SK-N-SH treated with all-trans-retinoic acid at 6 μM for 48 hours (cell line): Measurements from ENCODE around the gene PLCD3.

ENCODE experiments used
- ATAC-seq: fragments of 200-7000 bp; cut with Tn5 transposase; 3 replicates; pipeline ENCODE4 v1.9.1; 2020; ENCODE audit warnings: mild to moderate bottlenecking, moderate library complexity
- BACH2 ChIP-seq: fragments of 250-450 bp; sonication (Bioruptor Pico); IDR thresholded peaks from 2 replicates; pipeline ENCODE4 v1.9.0; 2021; ENCODE audit warnings: mild to moderate bottlenecking, borderline replicate concordance
- CREB5 ChIP-seq: fragments of 250-450 bp; sonication (Bioruptor Pico); IDR thresholded peaks from 2 replicates; pipeline ENCODE4 v1.5.1; 2020; ENCODE audit warnings: low read depth, mild to moderate bottlenecking, moderate library complexity
- CSDC2 ChIP-seq: fragments of 250-450 bp; sonication (Bioruptor Pico); IDR thresholded peaks from 2 replicates; pipeline ENCODE4 v1.5.0; 2020; ENCODE audit warnings: mild to moderate bottlenecking, moderate library complexity
- CSRNP3 ChIP-seq: fragments of 250-450 bp; sonication (Bioruptor Pico); IDR thresholded peaks from 2 replicates; pipeline ENCODE4 v1.5.1; 2021; ENCODE audit warnings: mild to moderate bottlenecking, moderate library complexity
- ESRRG ChIP-seq: fragments of 250-450 bp; sonication (Bioruptor Pico); IDR thresholded peaks from 2 replicates; pipeline ENCODE4 v1.6.1; 2021; ENCODE audit warnings: mild to moderate bottlenecking
- GLIS3 ChIP-seq: fragments of 250-450 bp; sonication (Bioruptor Pico); IDR thresholded peaks from 2 replicates; pipeline ENCODE4 v1.5.0; 2020; ENCODE audit warnings: mild to moderate bottlenecking, moderate library complexity
- OSR1 ChIP-seq: fragments of 250-450 bp; sonication (Bioruptor Pico); IDR thresholded peaks from 2 replicates; pipeline ENCODE4 v1.8.0; 2022; ENCODE audit warnings: moderate library complexity, mild to moderate bottlenecking, inconsistent platforms
- PPARA ChIP-seq: fragments of 250-450 bp; sonication (Bioruptor Pico); IDR thresholded peaks from 2 replicates; pipeline ENCODE4 v1.5.0; 2020; ENCODE audit warnings: mild to moderate bottlenecking, borderline replicate concordance
- RARB ChIP-seq: fragments of 250-450 bp; sonication (Bioruptor Pico); IDR thresholded peaks from 2 replicates; pipeline ENCODE4 v1.8.0; 2021; ENCODE audit warnings: mild to moderate bottlenecking, moderate library complexity
- SNAI2 ChIP-seq: fragments of 250-450 bp; sonication (Bioruptor Pico); IDR thresholded peaks from 2 replicates; pipeline ENCODE4 v1.5.0; 2020; ENCODE audit warnings: mild to moderate bottlenecking, moderate library complexity
- TCF4 ChIP-seq: fragments of 250-450 bp; sonication (Bioruptor Pico); IDR thresholded peaks from 2 replicates; pipeline ENCODE4 v1.8.0; 2021; ENCODE audit warnings: mild to moderate bottlenecking, moderate library complexity, borderline replicate concordance
- ZC3H10 ChIP-seq: fragments of 250-450 bp; sonication (Bioruptor Pico); IDR thresholded peaks from 2 replicates; pipeline ENCODE4 v1.5.1; 2021; ENCODE audit warnings: mild to moderate bottlenecking, moderate library complexity
- ZFP3 ChIP-seq: fragments of 250-450 bp; sonication (Bioruptor Pico); IDR thresholded peaks from 2 replicates; pipeline ENCODE4 v1.5.0; 2020; ENCODE audit warnings: mild to moderate bottlenecking, moderate library complexity
- ZFP30 ChIP-seq: fragments of 450-650 bp; formaldehyde crosslinking; IDR thresholded peaks from 2 replicates; pipeline ENCODE4 v1.5.0; 2022; ENCODE audit warnings: mild to moderate bottlenecking, moderate library complexity
- ZNF70 ChIP-seq: fragments of 450-650 bp; formaldehyde crosslinking; IDR thresholded peaks from 2 replicates; pipeline ENCODE4 v1.5.0; 2020; ENCODE audit warnings: mild to moderate bottlenecking, moderate library complexity
- TF ChIP-seq, protein P1 (sequence below): fragments of 250-450 bp; sonication (Bioruptor Pico); IDR thresholded peaks from 2 replicates; pipeline ENCODE4 v1.8.0; 2020; ENCODE audit warnings: mild to moderate bottlenecking, moderate library complexity, borderline replicate concordance
- TF ChIP-seq, protein P2 (sequence below): fragments of 250-450 bp; sonication (Bioruptor Pico); IDR thresholded peaks from 2 replicates; pipeline ENCODE4 v1.5.0; 2020; ENCODE audit warnings: mild to moderate bottlenecking, moderate library complexity

Gene PLCD3

GRCh38 chr17:45108595-45109521, 23.5 kb downstream of the PLCD3 start:
- peak; percentile 17 for ATAC-seq
- no peak for TF ChIP-seq OSR1 (CRISPR knock-in tag)
- TF ChIP-seq ZC3H10 (CRISPR knock-in tag) = no peak
- TF ChIP-seq CSRNP3 = no peak

DNA sequence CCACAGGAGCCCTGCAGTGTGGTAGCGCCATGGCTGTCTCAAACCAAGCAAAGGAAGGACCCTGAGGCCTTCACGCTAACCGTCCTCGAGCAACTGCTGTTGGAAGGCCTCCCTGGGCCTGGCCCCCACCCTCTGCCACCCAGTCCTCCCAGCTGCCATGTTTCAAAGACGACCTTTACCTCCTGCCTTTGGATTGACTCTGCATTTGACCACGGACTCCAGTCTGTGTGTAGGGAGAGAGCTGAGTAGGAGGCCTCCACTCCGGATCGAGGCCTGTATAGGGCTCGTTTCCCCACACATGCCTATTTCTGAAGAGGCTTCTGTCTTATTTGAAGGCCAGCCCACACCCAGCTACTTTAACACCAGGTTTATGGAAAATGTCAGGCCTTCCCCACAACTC, 24.3 kb downstream of the PLCD3 start:
- ATAC-seq = no peak; the same call in 1 of the 3 replicates
- TF ChIP-seq ESRRG = no peak

GRCh38 chr17:45107293-45108010, 24.9 kb downstream of the PLCD3 start:
- TF ChIP-seq RARB (CRISPR knock-in tag) (no peak), ZNF70 (CRISPR knock-in tag) (no peak), ZFP30 (CRISPR knock-in tag) (no peak), PPARA (CRISPR knock-in tag) (no peak), CSDC2 (CRISPR knock-in tag) (no peak)
- TF ChIP-seq, protein P1, sequence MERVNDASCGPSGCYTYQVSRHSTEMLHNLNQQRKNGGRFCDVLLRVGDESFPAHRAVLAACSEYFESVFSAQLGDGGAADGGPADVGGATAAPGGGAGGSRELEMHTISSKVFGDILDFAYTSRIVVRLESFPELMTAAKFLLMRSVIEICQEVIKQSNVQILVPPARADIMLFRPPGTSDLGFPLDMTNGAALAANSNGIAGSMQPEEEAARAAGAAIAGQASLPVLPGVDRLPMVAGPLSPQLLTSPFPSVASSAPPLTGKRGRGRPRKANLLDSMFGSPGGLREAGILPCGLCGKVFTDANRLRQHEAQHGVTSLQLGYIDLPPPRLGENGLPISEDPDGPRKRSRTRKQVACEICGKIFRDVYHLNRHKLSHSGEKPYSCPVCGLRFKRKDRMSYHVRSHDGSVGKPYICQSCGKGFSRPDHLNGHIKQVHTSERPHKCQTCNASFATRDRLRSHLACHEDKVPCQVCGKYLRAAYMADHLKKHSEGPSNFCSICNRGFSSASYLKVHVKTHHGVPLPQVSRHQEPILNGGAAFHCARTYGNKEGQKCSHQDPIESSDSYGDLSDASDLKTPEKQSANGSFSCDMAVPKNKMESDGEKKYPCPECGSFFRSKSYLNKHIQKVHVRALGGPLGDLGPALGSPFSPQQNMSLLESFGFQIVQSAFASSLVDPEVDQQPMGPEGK (CRISPR knock-in tag) = no peak

GRCh38 chr17:45106582-45106981, 25.7 kb downstream of the PLCD3 start:
- TF ChIP-seq, protein P2, sequence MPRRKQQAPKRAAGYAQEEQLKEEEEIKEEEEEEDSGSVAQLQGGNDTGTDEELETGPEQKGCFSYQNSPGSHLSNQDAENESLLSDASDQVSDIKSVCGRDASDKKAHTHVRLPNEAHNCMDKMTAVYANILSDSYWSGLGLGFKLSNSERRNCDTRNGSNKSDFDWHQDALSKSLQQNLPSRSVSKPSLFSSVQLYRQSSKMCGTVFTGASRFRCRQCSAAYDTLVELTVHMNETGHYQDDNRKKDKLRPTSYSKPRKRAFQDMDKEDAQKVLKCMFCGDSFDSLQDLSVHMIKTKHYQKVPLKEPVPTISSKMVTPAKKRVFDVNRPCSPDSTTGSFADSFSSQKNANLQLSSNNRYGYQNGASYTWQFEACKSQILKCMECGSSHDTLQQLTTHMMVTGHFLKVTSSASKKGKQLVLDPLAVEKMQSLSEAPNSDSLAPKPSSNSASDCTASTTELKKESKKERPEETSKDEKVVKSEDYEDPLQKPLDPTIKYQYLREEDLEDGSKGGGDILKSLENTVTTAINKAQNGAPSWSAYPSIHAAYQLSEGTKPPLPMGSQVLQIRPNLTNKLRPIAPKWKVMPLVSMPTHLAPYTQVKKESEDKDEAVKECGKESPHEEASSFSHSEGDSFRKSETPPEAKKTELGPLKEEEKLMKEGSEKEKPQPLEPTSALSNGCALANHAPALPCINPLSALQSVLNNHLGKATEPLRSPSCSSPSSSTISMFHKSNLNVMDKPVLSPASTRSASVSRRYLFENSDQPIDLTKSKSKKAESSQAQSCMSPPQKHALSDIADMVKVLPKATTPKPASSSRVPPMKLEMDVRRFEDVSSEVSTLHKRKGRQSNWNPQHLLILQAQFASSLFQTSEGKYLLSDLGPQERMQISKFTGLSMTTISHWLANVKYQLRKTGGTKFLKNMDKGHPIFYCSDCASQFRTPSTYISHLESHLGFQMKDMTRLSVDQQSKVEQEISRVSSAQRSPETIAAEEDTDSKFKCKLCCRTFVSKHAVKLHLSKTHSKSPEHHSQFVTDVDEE (CRISPR knock-in tag) = no peak
- no peak for TF ChIP-seq RARB (CRISPR knock-in tag)
- TF ChIP-seq OSR1 (CRISPR knock-in tag) = no peak
- no peak for TF ChIP-seq SNAI2 (CRISPR knock-in tag)
- TF ChIP-seq GLIS3 (CRISPR knock-in tag) = no peak
- no peak for TF ChIP-seq ZC3H10 (CRISPR knock-in tag)
- TF ChIP-seq ESRRG = no peak
- TF ChIP-seq BACH2 (CRISPR knock-in tag) = no peak
- TF ChIP-seq ZFP3 = no peak
- TF ChIP-seq ZFP30 (CRISPR knock-in tag) = no peak
- TF ChIP-seq, protein P1 (CRISPR knock-in tag) = no peak
- no peak for TF ChIP-seq CSDC2 (CRISPR knock-in tag)
- TF ChIP-seq, all 23 proteins: peak for 0
- no peak for ATAC-seq

More at GRCh38 chr17:45107293-45108010, 24.9 kb downstream of the PLCD3 start:
- no peak for ATAC-seq

GRCh38 chr17:45106096-45106495, 26.2 kb downstream of the PLCD3 start:
- TF ChIP-seq CREB5 (no peak), SNAI2 (CRISPR knock-in tag) (no peak), TCF4 (CRISPR knock-in tag) (no peak), OSR1 (CRISPR knock-in tag) (no peak)
- no peak for ATAC-seq
